GM12878 (cell line): Measurements from ENCODE around the gene MED25. TPM values are rescaled to one million over a fixed set of nuclear protein-coding genes. Genes with fewer than 3 reads are reported as not detected.

Experiments
- BCL11A ChIP-seq: IDR thresholded peaks from 2 replicates; pipeline ENCODE4 v1.6.1; 2011; ENCODE audit warnings: low read depth, low read length
- BCL3 ChIP-seq: IDR thresholded peaks from 2 replicates; pipeline ENCODE4 v1.6.1; 2011; ENCODE audit warnings: borderline replicate concordance, low read depth, mild to moderate bottlenecking, moderate library complexity, low read length; ENCODE audit not compliant: insufficient read depth, poor library complexity, severe bottlenecking
- CBX3 ChIP-seq: fragments of 200-600 bp; sonication (generic); IDR thresholded peaks from 2 replicates; pipeline ENCODE4 v1.6.1; 2016; ENCODE audit warnings: low read depth, borderline replicate concordance
- ELK1 ChIP-seq: IDR thresholded peaks from 2 replicates; pipeline ENCODE4 v1.6.1; 2012; ENCODE audit warnings: low read depth, low read length, improper control_type of control experiment
- EZH2 ChIP-seq: IDR thresholded peaks from 2 replicates; pipeline ENCODE4 v1.6.1; 2012; ENCODE audit warnings: low read depth, mild to moderate bottlenecking, control low read depth, inconsistent platforms, low read length, borderline replicate concordance; ENCODE audit not compliant: control insufficient read depth
- HDAC2 ChIP-seq: fragments of 200-600 bp; sonication (generic); IDR thresholded peaks from 2 replicates; pipeline ENCODE4 v1.6.1; 2017
- IKZF2 ChIP-seq, 2 experiments: fragments of 450-650 bp; IDR thresholded peaks; 2 replicates each; pipeline ENCODE4 v1.6.1; 2017; ENCODE audit warnings: mild to moderate bottlenecking in 2 of 2, moderate library complexity in 2 of 2
- KLF5 ChIP-seq: fragments of 450-650 bp; IDR thresholded peaks from 2 replicates; pipeline ENCODE4 v1.6.1; 2014; ENCODE audit warnings: mild to moderate bottlenecking; ENCODE audit not compliant: partially characterized antibody
- NRF1 ChIP-seq: conservative IDR thresholded peaks from 2 replicates; pipeline ENCODE4 v1.6.1; 2011; ENCODE audit warnings: mild to moderate bottlenecking, low read depth, low read length, improper control_type of control experiment
- RAD51 ChIP-seq: fragments of 450-650 bp; IDR thresholded peaks from 2 replicates; pipeline ENCODE4 v1.6.1; 2016; ENCODE audit warnings: moderate library complexity, mild to moderate bottlenecking, inconsistent platforms
- RUNX3 ChIP-seq: IDR thresholded peaks from 2 replicates; pipeline ENCODE4 v1.6.1; 2012; ENCODE audit warnings: low read length, inconsistent platforms
- SIX5 ChIP-seq: IDR thresholded peaks from 2 replicates; pipeline ENCODE4 v1.6.1; 2011; ENCODE audit warnings: mild to moderate bottlenecking, low read depth, low read length, moderate library complexity; ENCODE audit not compliant: severe bottlenecking
- SKIL ChIP-seq: fragments of 450-650 bp; IDR thresholded peaks from 2 replicates; pipeline ENCODE4 v1.6.1; 2017; ENCODE audit warnings: mild to moderate bottlenecking, low read depth, inconsistent platforms; ENCODE audit not compliant: poor library complexity, severe bottlenecking
- SMC3 ChIP-seq: IDR thresholded peaks from 2 replicates; pipeline ENCODE4 v1.6.1; 2011; ENCODE audit warnings: low read length, improper control_type of control experiment, borderline replicate concordance
- SPI1 ChIP-seq: IDR thresholded peaks from 2 replicates; pipeline ENCODE4 v1.6.1; 2011; ENCODE audit warnings: low read depth, mild to moderate bottlenecking, low read length, moderate library complexity, borderline replicate concordance; ENCODE audit not compliant: insufficient read depth
- STAT1 ChIP-seq: fragments of 450-650 bp; conservative IDR thresholded peaks from 2 replicates; pipeline ENCODE4 v1.6.1; 2014; ENCODE audit warnings: antibody characterized with exemption, mild to moderate bottlenecking
- STAT3 ChIP-seq: IDR thresholded peaks from 2 replicates; pipeline ENCODE4 v1.6.1; 2011; ENCODE audit warnings: low read depth, low read length, improper control_type of control experiment
- TAF1 ChIP-seq: IDR thresholded peaks from 2 replicates; pipeline ENCODE4 v1.6.1; 2011; ENCODE audit warnings: mild to moderate bottlenecking, low read depth, low read length, borderline replicate concordance
- TCF12 ChIP-seq: IDR thresholded peaks from 2 replicates; pipeline ENCODE4 v1.6.1; 2011; ENCODE audit warnings: low read depth, mild to moderate bottlenecking, low read length
- TCF3 ChIP-seq: IDR thresholded peaks from 2 replicates; pipeline ENCODE4 v1.6.1; 2012; ENCODE audit warnings: low read depth, mild to moderate bottlenecking, low read length, borderline replicate concordance; ENCODE audit not compliant: insufficient read depth
- TCF7 ChIP-seq: IDR thresholded peaks from 2 replicates; pipeline ENCODE4 v1.6.1; 2014; ENCODE audit warnings: antibody characterized with exemption, borderline replicate concordance
- polyA plus RNA-seq, 11 experiments: library from polyadenylated mRNA; depleted of rRNA in 4 of 11; unstranded in 6 of 11; stranded (reverse) in 5 of 11; fragments of >200 nt; fragmentation: Nextera tagmentation in 4 of 11; fragmentation: Illumina TruSeq in 1 of 11; extraction: Ambion mirVana in 4 of 11; extraction: Trizol in 1 of 11; gene quantifications; 1 replicate in 1 of 11; 2 replicates in 10 of 11; pipeline versions ENCODE4 v1.2.1 to v1.2.3, GENCODE V29; 2011 to 2016; ENCODE audit warnings: inconsistent platforms in 2 of 11, missing spikeins in 2 of 11, low read depth in 1 of 11
- total RNA-seq, 4 experiments: library from RNA; depleted of rRNA in 3 of 4; stranded (reverse); fragments of >200 nt in 3 of 4; fragmentation: Illumina TruSeq in 1 of 4; extraction: Trizol in 1 of 4; gene quantifications; 2 replicates each; pipeline versions ENCODE4 v1.2.1 to v1.2.3, GENCODE V29; 2013 to 2021

MED25 gene
- total and polyA plus RNA-seq, 10 of the 15 experiments (the other 5 are each of a cell fraction or from before 2014, with no cell fraction given), result 3.5 to 53.9 (median 17.1) TPM

- TF ChIP-seq BCL3, result no peak
- TF ChIP-seq STAT1, result no peak
- peak; percentile 79; the same call in 1 of the 2 replicates for TF ChIP-seq TCF3
- no peak for TF ChIP-seq CBX3
- peak; percentile 55; the same call in 1 of the 2 replicates for TF ChIP-seq RAD51
- TF ChIP-seq TAF1, result peak; percentile 65
- no peak; a peak in 1 of 4 replicates for TF ChIP-seq IKZF2 (IDR thresholded peaks at IDR 0.05)
- TF ChIP-seq SPI1, result no peak
- no peak for TF ChIP-seq STAT3
- TF ChIP-seq ELK1, result peak; percentile 63; the same call in 1 of the 2 replicates
- TF ChIP-seq HDAC2, result no peak
- TF ChIP-seq EZH2, result no peak
- no peak for TF ChIP-seq BCL11A
- no peak for TF ChIP-seq SKIL
- 0 out of 2 replicates have a peak, but pooled peaks have one; percentile 3 for TF ChIP-seq RUNX3
- no peak for TF ChIP-seq SMC3
- TF ChIP-seq TCF7, result no peak
- no peak for TF ChIP-seq NRF1
- peak; percentile 95 for TF ChIP-seq KLF5
- peak; percentile 70; the same call in 1 of the 2 replicates for TF ChIP-seq TCF12
- TF ChIP-seq SIX5, result peak; percentile 70
Measured at GRCh38 chr19:49812997-49813861, 4.9 kb upstream of the MED25 start, which contains the start of gene FUZ (continued).
